Stimulated activated CD8-positive, alpha-beta memory T cell treated with anti-CD3 and anti-CD28 coated beads, Interleukin-12 subunit alpha, Interleukin-12 subunit beta, amount 100 ng/mL, for 4 hours (primary cell): ENCODE measurements around the gene ULK4.

Source experiments
- DNase-seq: peaks from one replicate; pipeline ENCODE4 v3.0.0-alpha.2; 2020; ENCODE audit warnings: low read depth

The ULK4 gene

DNA sequence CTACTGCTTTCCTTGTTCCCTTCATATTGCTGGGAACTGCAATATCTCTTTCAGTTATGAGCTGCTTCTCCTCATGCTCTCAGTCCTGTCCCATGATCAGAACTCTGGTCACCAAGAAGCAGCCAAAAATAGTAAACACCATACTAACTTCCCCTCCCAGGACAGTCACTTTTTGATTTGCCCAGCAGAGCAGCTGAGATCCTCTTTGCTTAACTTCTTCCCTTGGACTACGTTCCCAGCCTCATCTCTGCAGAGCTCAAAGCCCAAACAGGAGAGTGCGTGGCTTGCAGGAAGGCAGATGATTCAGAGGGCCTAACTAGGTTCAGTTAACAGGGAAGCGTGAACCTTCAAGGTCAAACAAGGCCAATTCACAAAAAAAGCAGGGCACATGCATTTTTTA lies 609.4 kb downstream of the ULK4 start:
- no peak for DNase-seq

DNA sequence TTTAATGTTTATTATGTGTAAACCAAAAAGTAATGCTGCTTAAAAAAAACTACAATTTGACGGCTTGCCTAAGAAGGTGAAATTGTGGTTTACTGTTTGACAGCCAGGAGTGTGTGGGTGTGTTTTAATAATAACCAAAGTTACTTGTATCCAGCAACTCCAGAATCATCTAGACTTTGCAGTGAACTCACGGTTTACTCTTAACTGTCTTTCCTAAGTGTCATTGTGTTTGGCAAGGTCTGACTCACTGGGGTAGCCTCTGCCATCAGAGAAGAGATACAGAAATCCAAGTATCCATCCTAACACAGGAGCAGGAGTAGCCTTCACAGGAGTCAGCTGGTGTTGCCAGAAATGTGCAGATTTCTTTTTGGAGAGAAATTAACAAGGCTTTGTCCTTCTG lies 611.5 kb downstream of the ULK4 start:
- no peak for DNase-seq

DNA sequence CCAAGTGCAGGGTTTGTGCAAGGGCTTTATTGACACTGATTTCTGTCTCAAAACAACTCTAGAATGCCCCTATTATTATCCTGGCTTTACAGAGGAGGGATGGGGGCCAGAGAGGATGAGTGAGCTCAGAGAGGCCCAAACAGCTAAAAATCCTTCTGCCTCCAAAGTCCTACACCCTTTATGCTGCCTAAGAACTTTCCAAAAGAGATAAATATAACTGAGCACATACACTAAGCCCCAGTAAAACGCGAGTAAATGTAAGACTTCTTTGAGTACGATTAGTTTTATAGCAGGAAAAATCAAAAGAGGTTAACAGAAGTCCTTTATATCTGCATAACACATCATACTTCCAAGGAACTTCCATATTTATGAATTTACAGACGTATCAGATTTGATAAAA lies 613.5 kb downstream of the ULK4 start:
- DNase-seq = no peak

GRCh38 chr3:41346698-41347270 lies 615.1 kb downstream of the ULK4 start:
- DNase-seq = no peak

- no peak for DNase-seq
Measured at GRCh38 chr3:41345788-41346187, 616.1 kb downstream of the ULK4 start.

GRCh38 chr3:41339758-41340157 lies 622.1 kb downstream of the ULK4 start:
- DNase-seq = no peak

DNA sequence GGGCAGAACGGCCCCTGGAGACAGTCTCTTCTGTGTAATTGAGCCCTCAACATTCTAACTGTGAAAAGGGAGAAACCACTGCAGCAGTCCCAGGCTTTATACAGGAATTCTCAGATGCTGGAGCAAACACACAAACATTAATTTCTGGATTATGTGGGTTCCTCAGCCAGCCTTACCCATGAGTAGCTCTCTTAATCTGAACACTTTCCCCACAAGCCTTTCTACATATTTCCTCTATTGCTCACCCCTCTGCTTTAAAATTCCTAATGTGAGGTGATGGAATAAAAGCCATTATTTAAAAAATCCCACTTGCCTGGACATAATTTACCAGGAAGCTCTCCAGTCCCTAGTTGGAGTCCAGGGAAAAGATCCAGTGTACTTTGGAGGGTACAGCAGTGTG lies 623.6 kb downstream of the ULK4 start:
- no peak for DNase-seq

DNA sequence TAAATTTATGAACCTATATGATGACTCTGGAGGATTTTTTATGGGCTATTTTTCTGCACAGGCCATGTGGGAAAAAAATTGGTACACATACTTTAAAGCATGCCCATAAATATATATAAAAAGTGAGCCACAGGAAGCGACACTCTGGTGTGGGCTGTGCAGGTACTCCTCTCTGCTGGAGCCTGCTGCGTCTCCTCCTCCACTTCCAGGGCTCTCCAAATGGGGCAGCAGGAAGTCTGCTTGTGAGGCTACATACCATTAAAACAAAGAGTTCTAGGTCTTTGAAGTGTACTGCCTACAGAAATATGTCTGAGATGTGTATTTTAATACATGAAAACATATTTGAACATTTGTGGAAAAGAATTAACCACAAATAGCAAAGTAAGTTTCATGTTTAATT lies 627.5 kb downstream of the ULK4 start:
- no peak for DNase-seq

DNA sequence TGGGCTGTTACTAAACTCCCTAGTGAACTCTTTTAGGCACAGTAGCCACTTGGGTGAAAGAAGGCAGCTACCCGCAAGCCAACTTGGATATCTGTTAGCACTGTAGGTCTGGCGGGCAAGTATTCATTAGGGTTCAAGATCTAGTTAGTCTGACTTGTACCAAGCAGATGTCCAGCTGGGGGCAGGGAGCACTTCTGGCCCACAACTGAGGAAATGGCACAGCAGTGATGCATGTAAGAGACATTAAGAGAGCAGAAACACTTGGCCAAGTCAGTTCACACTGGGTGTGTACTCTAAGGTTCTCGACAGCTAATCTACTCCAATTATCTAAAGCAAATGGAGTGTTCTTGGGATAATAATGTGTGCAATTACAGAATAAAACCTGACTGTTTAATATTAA lies 630.9 kb downstream of the ULK4 start:
- DNase-seq = no peak

DNA sequence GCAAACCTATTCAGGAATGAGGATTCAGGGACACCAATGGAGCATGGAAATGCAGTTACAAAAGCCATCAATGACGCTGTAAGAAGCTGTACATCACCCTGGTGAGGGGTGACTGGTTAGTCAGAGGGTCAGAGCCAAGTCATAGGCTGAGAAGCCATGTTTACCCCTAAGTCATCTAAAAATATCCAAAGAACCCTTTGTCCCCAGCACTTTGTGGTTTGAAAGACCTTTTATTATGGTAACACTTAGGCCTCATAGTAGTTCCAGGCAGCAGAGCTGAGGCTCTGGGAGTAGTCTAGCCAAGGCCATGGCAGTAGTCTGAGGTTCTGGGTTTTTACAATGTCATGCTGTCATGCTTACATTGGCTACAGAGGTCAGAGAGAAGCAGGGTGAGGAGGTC lies 631.4 kb downstream of the ULK4 start:
- DNase-seq = no peak

DNA sequence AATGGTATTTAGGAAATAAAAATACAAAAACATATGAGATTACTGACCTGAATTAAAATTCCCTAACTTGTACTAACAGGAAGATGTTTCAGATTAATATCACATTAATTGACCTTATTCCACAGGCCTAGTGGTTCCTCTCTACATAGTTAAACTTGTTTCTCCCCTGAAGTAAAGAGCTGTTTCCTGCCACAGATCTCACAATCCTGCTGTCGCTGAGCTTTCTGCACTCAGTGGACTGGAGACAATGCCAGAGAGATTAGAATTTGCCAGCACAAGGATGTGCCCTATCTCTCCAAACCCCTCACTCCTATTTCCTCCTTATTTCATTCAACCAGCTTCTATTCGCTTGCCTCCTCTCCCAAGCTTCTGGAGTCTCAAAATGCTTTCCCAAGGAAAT lies 632.0 kb downstream of the ULK4 start:
- DNase-seq = no peak

DNA sequence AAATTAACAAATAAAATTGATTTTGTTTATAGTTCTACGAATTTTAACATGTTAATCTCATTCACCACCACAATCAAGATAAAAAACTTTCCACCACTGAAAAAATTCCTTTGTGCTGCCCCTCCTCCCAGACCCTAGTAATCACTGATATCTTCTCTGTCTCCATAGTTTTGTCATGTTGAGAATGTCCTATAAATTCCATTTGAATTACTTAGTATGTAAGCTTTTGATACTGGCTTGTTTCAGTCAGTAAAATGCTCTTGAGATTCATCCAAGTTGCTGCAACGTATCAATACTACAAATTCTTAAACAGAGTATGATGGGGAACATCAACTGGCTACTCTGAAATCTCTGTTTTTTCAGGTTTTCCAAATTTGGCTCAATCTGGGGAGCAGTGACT lies 633.0 kb downstream of the ULK4 start:
- no peak for DNase-seq

DNA sequence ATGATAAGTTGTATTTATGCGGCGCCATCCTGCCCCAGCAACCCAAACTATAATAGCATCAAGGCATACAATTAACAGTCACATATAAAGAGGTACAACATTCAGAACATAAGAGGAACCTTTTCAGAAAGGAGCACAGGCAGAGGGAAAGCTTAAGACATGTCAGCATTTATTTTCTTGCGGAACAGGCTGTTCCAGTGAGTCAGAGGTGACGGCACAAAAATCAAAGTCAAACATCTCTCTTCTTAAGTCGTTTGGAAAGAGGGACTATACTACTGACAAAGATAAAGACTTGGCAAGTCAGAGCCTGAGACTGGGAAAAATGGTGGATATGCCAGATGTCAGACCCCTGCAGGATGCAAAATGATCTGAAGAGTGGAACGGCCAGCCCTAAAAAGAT lies 634.2 kb downstream of the ULK4 start:
- no peak for DNase-seq

- DNase-seq = no peak
Measured at GRCh38 chr3:41324156-41324475, 637.8 kb downstream of the ULK4 start.

DNA sequence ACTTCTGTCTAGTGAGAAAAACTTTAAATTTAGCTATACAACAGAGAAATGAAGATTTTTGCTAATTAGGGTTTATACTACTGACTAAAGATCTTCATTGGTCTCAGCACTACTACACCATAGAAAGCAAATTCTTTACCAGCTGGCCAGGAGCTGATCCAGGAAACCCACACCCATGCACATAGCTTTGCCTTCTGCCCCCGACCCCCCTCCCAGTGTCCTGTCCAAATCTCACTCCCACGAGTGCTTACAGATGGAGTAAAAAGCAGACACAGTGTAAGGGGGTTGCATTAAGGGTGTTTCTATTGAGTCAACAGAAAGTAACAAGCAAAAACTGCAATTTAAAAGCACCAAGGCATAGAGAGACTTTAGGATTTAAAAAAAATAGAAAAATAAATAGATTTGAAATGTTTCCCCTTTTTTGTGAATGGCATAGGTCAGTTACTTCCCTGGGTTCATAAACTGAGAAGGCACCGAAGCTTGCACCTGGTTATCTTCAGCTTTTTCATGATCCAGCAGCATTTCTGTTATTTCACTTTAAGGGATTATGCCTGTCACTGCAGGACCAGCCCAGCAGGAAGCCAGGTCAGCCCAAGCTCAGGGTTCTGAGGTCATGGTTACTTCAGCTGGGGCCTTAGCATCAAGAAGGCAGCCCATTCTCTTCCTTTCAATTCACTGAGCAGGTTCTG lies 638.3 kb downstream of the ULK4 start:
- no peak for DNase-seq

DNA sequence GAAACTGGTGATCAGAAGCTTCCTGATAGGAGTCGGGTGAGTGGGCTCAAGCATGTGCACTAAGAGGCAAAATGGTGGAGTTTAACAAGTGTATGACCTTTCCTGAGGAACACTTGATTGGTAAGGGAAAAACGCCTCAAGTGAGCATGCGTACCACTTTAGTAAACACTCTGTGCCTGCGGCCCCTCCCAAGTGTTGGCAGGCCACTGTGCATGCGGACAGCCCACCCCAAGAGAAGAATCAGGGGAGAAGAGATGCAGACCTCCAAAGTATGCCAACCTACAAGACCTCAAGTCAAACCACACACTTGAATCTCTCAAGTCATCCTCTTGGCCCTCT lies 640.3 kb downstream of the ULK4 start:
- no peak for DNase-seq

GRCh38 chr3:41320953-41321641 lies 640.8 kb downstream of the ULK4 start:
- DNase-seq = no peak

- DNase-seq = no peak
Measured at GRCh38 chr3:41318520-41318919, 643.4 kb downstream of the ULK4 start.

DNA sequence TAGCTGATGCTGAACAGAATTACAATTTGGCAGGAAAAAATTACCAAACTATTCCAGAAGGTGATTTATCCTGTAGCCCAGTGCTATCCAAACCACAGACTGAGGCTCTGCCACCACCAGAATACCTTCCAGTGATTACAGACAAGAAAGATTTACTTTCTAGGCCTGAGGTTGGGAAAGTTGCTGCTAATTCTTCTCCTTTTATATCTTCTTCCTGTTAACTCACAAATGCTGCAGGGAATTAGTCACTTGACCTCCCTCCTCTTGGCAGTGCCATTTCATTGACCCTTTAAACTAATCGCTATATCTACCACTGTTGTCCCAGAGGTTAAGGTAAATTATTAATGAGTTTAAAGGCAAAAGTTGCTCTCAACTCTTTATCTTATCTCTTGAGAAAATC lies 644.2 kb downstream of the ULK4 start:
- no peak for DNase-seq

DNA sequence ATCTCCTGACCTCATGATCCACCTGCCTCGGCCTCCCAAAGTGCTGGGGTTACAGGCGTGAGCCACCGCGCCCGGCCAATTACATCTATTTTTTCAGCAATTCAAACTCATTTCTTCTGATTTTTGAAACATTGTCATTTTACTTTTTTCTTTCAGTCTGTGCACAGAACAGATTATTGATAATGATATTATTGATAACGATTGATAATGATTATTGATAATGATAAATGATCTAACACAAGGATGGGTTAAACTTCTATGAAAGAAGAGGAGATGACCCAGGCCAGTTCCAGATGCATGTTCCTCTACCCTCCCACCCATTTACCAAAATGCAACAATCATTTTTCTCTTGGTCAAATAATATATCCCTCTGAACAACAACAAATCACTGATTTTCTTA lies 644.6 kb downstream of the ULK4 start:
- no peak for DNase-seq

DNA sequence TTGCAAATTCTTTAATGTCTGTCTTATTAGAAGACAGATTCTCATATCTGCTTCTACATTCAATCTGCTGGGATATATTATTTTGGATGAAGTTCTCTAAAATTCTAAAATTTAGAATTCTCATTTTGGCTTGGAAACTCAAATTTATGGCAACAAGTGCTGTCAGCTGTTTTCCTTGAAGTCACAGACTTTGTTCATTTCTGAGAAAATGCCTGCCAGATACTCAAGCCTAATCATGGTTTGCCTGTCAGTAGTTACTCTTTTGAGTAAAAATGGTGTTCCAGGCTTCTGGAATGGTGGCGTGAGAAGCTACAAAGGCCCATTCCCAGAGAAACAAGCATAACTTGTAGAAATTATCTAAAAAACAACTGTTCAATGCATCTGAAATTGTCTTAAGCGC lies 646.8 kb downstream of the ULK4 start:
- DNase-seq = no peak

GRCh38 chr3:41308119-41308518 lies 653.8 kb downstream of the ULK4 start:
- DNase-seq = no peak

GRCh38 chr3:41307065-41307464 lies 654.8 kb downstream of the ULK4 start:
- DNase-seq = no peak

DNA sequence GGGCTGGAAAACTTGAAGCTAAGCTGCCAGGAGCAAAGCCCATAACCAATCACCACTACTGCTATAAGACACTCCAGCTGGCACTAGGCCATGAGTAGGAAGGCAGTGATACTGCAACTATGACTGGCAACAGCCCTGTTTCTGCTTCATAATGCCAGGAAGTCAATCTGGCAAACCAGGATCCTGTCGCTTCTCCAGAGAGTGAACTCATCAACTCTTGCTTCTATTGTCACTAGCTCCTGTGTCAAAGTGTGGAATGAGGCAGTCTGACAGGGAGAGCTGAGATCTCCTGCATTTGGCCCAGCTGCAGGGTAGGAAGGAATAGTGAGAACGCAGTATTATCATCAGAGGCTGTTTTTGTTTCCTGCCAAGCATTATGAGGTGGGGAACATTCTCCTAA lies 657.3 kb downstream of the ULK4 start:
- DNase-seq = no peak
